Measurements from ENCODE around the gene FAS. TPM values are rescaled to one million over a fixed set of nuclear protein-coding genes. Genes with fewer than 3 reads are reported as not detected.

The FAS gene
- total RNA-seq, 2 experiments from 2014 or later: 48.6 to 49.0 TPM

DNA sequence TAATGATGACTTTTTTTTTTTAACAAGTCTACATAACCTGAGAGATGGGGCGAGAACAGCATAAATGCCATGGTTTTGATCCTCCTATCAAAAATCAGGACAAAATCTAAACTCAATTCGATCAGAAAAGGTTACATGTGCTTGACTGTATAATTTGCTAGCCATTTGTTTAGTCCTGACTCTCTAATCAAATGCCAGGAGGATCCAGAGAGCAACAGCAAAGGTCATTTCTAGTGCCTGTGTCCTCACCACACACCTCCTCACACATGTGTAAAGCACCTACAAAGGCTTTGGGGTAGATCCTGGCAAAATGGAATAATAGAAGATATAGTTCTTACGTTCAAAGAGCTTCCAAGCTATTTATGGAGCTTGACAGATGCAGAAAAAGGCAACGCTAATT lies 11.0 kb upstream of the FAS start:
- ChIA-PET POLR2A (interaction anchor here (3.8 kb wide), 1 partner anchor 11 kb away, joined by 18 read pairs; the partner anchor contains the start of gene FAS), CTCF (interaction anchor here (1.0 to 2.0 kb wide), 3 partner anchors 11 to 141 kb away, joined by 3 to 11 read pairs (median 5); partner anchors contain the start of gene FAS)
- ATAC-seq (no peak), DNase-seq (no peak)
- no peaks in the 10 kb centered on the region for H3K9me3 Mint-ChIP-seq
- H3K27ac Mint-ChIP-seq: no peak overlapping the region
- H3K4me3 Mint-ChIP-seq: no peak overlapping the region
- TF ChIP-seq, protein P1, sequence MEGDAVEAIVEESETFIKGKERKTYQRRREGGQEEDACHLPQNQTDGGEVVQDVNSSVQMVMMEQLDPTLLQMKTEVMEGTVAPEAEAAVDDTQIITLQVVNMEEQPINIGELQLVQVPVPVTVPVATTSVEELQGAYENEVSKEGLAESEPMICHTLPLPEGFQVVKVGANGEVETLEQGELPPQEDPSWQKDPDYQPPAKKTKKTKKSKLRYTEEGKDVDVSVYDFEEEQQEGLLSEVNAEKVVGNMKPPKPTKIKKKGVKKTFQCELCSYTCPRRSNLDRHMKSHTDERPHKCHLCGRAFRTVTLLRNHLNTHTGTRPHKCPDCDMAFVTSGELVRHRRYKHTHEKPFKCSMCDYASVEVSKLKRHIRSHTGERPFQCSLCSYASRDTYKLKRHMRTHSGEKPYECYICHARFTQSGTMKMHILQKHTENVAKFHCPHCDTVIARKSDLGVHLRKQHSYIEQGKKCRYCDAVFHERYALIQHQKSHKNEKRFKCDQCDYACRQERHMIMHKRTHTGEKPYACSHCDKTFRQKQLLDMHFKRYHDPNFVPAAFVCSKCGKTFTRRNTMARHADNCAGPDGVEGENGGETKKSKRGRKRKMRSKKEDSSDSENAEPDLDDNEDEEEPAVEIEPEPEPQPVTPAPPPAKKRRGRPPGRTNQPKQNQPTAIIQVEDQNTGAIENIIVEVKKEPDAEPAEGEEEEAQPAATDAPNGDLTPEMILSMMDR (IDR thresholded peaks at IDR 0.05): no peak
- H3K36me3 Mint-ChIP-seq (ENCODE audit: low read depth): no peaks in the 10 kb centered on the region
- peaks cover 25% of the 10 kb centered on the region for H3K4me1 Mint-ChIP-seq (ENCODE audit: low read depth)
- H3K27me3 Mint-ChIP-seq: no peaks in the 10 kb centered on the region
- intact Hi-C loops (cut with micrococcal nuclease): loop anchor here (10.0 kb wide), 1 partner anchor 45 kb away; no protein-coding TSS in a partner anchor

DNA sequence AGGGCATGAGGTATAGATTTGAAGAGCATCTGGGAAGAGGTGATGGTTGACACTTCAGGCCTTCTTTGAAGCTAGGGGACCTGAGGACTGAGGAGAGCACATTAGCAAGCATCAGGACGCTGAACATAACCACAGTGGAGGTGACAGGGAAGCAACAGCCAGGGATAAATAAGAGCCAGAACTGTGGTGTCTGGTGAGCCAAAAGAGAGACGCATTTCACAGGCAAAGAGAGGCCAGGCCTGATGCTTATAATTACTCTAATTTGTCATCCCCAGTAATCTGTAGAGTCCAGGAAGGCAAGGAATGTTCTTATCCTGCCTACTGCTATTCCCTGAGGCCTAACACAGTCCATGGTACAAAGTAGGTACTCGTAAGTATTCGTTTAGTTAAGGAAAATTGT lies 10.4 kb upstream of the FAS start:
- H3K27me3 Mint-ChIP-seq: no peaks in the 10 kb centered on the region
- no peaks in the 10 kb centered on the region for H3K9me3 Mint-ChIP-seq
- no peak overlapping the region for H3K27ac Mint-ChIP-seq
- intact Hi-C loops (cut with micrococcal nuclease): loop anchor here (10.0 kb wide), 1 partner anchor 45 kb away; no protein-coding TSS in a partner anchor
- ATAC-seq (no peak), DNase-seq (no peak)
- no peaks in the 10 kb centered on the region for H3K36me3 Mint-ChIP-seq (ENCODE audit: low read depth)
- peaks cover 21% of the 10 kb centered on the region for H3K4me1 Mint-ChIP-seq (ENCODE audit: low read depth)
- ChIA-PET CTCF (interaction anchor here (1.0 to 2.6 kb wide), 4 partner anchors 10 to 142 kb away, joined by 3 to 11 read pairs (median 5); partner anchors contain the start of gene FAS), POLR2A (interaction anchor here (3.8 kb wide), 1 partner anchor 10 kb away, joined by 18 read pairs; the partner anchor contains the start of gene FAS)
- H3K4me3 Mint-ChIP-seq: no peak overlapping the region
- TF ChIP-seq, protein P1 (IDR thresholded peaks at IDR 0.05): no peak

DNA sequence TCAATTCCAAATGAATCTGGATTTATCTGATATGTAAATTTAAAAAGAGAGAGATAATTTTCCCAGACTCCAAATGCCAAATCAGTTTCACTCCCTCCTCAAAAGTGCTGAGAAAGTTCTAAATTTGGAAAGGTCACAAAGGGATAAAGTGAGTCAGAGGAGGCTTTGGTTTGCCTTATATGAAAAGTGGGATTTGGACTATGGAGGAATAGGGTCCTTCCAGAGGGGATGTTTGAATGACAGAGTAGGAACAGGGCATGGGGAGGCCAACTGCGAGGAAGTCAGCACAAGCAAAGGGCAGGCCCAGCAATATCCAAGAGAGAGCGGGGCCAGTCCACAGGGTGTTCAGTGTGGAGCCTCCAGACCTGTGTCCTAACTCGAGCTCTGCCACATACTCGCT lies 9.8 kb upstream of the FAS start:
- Mint-ChIP-seq H3K36me3 (ENCODE audit: low read depth) (no peaks in the 10 kb centered on the region), H3K4me3 (no peak overlapping the region), H3K4me1 (ENCODE audit: low read depth) (peaks cover 16% of the 10 kb centered on the region), H3K27me3 (no peaks in the 10 kb centered on the region), H3K27ac (no peak overlapping the region), H3K9me3 (no peaks in the 10 kb centered on the region)
- POLR2A ChIA-PET: interaction anchor here (1.0 to 3.8 kb wide), 2 partner anchors 10 to 39 kb away, joined by 3 to 18 read pairs; partner anchors contain the start of gene FAS
- CTCF ChIA-PET: interaction anchor here (1.0 to 2.6 kb wide), 4 partner anchors 10 to 142 kb away, joined by 3 to 11 read pairs (median 5); partner anchors contain the start of gene FAS
- ATAC-seq (no peak), DNase-seq (no peak)
- TF ChIP-seq, protein P1 (IDR thresholded peaks at IDR 0.05): no peak
- intact Hi-C loops (cut with micrococcal nuclease): loop anchor here (10.0 kb wide), 1 partner anchor 46 kb away; no protein-coding TSS in a partner anchor

DNA sequence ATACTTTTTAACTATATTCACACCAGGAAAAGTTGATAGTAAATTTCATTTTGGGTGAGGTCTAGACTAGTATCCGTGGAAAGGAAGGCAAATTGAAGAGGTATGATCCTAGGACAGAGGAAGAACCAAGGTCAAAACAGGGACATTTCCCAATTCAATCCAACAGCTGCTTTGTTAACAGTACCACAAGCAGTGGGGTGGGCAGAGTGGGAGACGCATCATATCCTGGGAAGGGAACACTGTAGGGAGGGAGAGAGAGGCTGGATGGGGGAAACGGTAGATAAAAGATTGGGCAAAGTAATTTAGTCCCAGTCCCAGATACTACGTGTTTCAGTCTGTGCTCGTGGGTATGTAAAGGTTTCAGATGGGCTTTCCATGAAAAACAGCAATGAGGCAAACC lies 9.2 kb upstream of the FAS start:
- Mint-ChIP-seq H3K4me3 (no peak overlapping the region), H3K27ac (no peak overlapping the region), H3K27me3 (no peaks in the 10 kb centered on the region), H3K4me1 (ENCODE audit: low read depth) (peaks cover 13% of the 10 kb centered on the region), H3K36me3 (ENCODE audit: low read depth) (peaks cover 3% of the 10 kb centered on the region), H3K9me3 (peaks cover 4% of the 10 kb centered on the region)
- ATAC-seq (no peak), DNase-seq (no peak)
- ChIA-PET CTCF (interaction anchor here (1.2 to 2.6 kb wide), 3 partner anchors 9 to 48 kb away, joined by 3 to 11 read pairs (median 7); partner anchors contain the start of gene FAS), POLR2A (interaction anchor here (1.0 to 3.8 kb wide), 2 partner anchors 9 to 38 kb away, joined by 3 to 18 read pairs; partner anchors contain the start of gene FAS)
- intact Hi-C loops (cut with micrococcal nuclease): loop anchor here (10.0 kb wide), 1 partner anchor 47 kb away; no protein-coding TSS in a partner anchor
- TF ChIP-seq, protein P1 (IDR thresholded peaks at IDR 0.05): no peak

DNA sequence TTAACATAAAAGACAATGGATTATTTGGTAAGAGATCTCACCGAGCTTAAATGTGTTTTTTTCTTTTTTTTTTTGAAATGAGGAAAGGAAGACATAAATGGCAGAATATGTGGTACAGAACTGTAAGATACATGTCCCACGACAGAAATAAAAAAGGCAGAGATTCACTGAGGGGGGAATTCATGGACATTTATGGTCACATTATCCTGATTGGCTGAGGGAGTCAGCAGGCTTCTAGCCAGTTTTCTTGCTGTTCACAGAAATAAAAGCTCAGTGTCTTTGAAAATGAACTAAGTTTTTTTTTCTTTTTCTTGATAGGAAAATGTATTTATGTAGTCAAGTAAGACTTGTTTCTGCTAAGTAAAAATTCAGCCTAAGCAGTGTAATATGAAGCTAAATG lies 8.2 kb upstream of the FAS start:
- Mint-ChIP-seq H3K36me3 (ENCODE audit: low read depth) (peaks cover 5% of the 10 kb centered on the region), H3K4me1 (ENCODE audit: low read depth) (peaks cover 18% of the 10 kb centered on the region), H3K27me3 (no peaks in the 10 kb centered on the region), H3K4me3 (no peak overlapping the region), H3K9me3 (peaks cover 8% of the 10 kb centered on the region), H3K27ac (no peak overlapping the region)
- ChIA-PET CTCF (interaction anchor here (0.7 to 2.6 kb wide), 6 partner anchors 8 to 235 kb away, joined by 3 to 7 read pairs (median 4); partner anchors contain the start of gene FAS), POLR2A (interaction anchor here (3.8 kb wide), 1 partner anchor 8 kb away, joined by 18 read pairs; the partner anchor contains the start of gene FAS)
- ATAC-seq (no peak), DNase-seq (no peak)
- TF ChIP-seq, protein P1 (IDR thresholded peaks at IDR 0.05): no peak
- intact Hi-C loops (cut with micrococcal nuclease): loop anchor here (10.0 kb wide), 1 partner anchor 48 kb away; no protein-coding TSS in a partner anchor

Data from activated CD8-positive, alpha-beta T cell treated with anti-CD3 and anti-CD28 coated beads for 36 hours (primary cell).